ENCODE results near the gene ARID1B. TPM values are rescaled to one million over a fixed set of nuclear protein-coding genes. Genes with fewer than 3 reads are reported as not detected.

ARID1B gene
- total and polyA plus RNA-seq, 7 donors: 8.1 to 61.1 (median 53.1) TPM

DNA sequence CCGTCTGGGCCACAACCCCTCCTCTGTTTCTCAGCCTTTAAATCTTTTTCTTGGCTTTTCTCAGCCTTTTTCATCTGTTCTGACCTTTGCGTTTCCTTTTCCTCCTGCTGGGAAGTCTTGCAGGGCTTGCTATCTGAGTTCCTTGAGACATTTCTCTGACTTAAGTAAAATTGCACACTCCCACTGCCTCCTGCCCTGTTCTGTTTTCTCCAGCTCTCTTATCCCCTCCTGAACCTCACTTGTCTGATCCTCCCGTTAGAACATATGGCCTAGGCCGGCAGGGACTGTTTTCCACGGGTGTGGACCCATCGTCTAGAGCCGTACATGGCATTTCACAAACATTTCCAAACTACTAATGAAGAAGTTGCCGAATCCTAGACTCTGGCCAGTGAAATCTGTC lies 63.0 kb downstream of the ARID1B start:
- 49 to 52% (median 52%) methylated on average over 8 of the region's 8 CpGs for WGBS, 3 donors
- Histone ChIP-seq H3K9me3 (no peaks in the 10 kb centered on the region), H3K4me1 (peaks cover 70% of the 10 kb centered on the region), H3K27me3 (ENCODE audit: insufficient read depth in 3 of 3, low read length in 2 of 3) (no peaks in the 10 kb centered on the region), H3K27ac (peak overlapping the region; percentile 47), H3K36me3 (ENCODE audit: insufficient read depth in 1 of 2, low read depth in 1 of 2) (no peaks in the 10 kb centered on the region), H3K4me3 (no peak overlapping the region)
- ATAC-seq (peak in 1 of 4 donors; percentile 27), DNase-seq (no peak)
- intact Hi-C loops (cut with DNase I): no loop called here
- TF ChIP-seq, protein P1, sequence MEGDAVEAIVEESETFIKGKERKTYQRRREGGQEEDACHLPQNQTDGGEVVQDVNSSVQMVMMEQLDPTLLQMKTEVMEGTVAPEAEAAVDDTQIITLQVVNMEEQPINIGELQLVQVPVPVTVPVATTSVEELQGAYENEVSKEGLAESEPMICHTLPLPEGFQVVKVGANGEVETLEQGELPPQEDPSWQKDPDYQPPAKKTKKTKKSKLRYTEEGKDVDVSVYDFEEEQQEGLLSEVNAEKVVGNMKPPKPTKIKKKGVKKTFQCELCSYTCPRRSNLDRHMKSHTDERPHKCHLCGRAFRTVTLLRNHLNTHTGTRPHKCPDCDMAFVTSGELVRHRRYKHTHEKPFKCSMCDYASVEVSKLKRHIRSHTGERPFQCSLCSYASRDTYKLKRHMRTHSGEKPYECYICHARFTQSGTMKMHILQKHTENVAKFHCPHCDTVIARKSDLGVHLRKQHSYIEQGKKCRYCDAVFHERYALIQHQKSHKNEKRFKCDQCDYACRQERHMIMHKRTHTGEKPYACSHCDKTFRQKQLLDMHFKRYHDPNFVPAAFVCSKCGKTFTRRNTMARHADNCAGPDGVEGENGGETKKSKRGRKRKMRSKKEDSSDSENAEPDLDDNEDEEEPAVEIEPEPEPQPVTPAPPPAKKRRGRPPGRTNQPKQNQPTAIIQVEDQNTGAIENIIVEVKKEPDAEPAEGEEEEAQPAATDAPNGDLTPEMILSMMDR (IDR thresholded peaks at IDR 0.05): no peak

DNA sequence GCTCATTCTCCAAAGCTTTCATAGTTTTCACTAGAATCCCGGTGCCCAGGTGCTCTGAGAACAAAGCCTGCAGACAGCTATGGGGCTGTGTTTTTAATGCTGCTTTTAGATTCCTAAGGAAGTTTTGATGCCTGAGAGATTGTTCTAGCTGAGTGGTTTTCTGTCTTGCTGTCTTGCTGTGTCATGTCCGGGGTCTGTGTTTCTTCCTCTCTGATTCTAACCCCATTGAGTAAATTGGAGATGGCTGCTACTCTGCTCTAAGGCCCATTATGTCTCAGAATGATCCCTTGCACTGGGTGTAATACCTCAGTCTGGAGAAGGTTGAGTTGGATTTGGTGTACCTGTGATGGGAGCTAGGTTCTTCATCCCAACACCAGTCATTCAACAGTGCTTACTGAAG lies 63.4 kb downstream of the ARID1B start:
- peaks cover 75% of the 10 kb centered on the region for H3K4me1 ChIP-seq
- 86 to 92% (median 89%) methylated on average over 2 of the region's 2 CpGs for WGBS, 3 donors
- TF ChIP-seq, protein P1 (IDR thresholded peaks at IDR 0.05): no peak
- no peaks in the 10 kb centered on the region for H3K36me3 ChIP-seq (ENCODE audit: insufficient read depth in 1 of 2, low read depth in 1 of 2)
- no peak for ATAC-seq
- H3K9me3 ChIP-seq: no peaks in the 10 kb centered on the region
- H3K27ac ChIP-seq: peak overlapping the region; percentile 47
- no peak for DNase-seq
- intact Hi-C loops (cut with DNase I): no loop called here
- no peak overlapping the region for H3K4me3 ChIP-seq
- no peaks in the 10 kb centered on the region for H3K27me3 ChIP-seq (ENCODE audit: insufficient read depth in 3 of 3, low read length in 2 of 3)

DNA sequence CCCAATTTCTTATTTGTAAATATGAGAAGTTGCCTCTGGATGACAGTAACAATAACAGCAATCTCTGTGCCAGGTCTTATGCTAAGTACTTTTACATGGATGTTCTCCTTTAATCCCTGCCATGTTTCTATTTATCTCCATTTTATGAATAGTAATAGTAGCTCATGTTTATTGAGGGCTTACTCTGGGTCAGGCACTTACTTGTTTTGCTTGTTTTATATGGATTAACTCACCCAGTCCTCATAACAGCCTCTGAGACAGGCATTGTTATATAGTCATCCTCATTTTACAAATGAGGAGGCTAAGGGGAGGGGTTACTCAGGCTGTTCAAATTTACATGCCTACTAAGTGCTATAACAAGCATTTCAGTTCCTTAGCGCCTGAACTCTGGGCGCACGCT lies 64.3 kb downstream of the ARID1B start:
- Histone ChIP-seq H3K4me3 (no peak overlapping the region), H3K4me1 (peaks cover 82% of the 10 kb centered on the region), H3K9me3 (no peaks in the 10 kb centered on the region), H3K27me3 (ENCODE audit: insufficient read depth in 3 of 3, low read length in 2 of 3) (no peaks in the 10 kb centered on the region), H3K36me3 (ENCODE audit: insufficient read depth in 1 of 2, low read depth in 1 of 2) (no peaks in the 10 kb centered on the region), H3K27ac (peak overlapping the region; percentile 18)
- no peak for ATAC-seq
- DNase-seq: no peak
- intact Hi-C loops (cut with DNase I): no loop called here
- 95 to 97% (median 95%) methylated on average over 3 of the region's 3 CpGs for WGBS, 3 donors
- TF ChIP-seq, protein P1 (IDR thresholded peaks at IDR 0.05): no peak

DNA sequence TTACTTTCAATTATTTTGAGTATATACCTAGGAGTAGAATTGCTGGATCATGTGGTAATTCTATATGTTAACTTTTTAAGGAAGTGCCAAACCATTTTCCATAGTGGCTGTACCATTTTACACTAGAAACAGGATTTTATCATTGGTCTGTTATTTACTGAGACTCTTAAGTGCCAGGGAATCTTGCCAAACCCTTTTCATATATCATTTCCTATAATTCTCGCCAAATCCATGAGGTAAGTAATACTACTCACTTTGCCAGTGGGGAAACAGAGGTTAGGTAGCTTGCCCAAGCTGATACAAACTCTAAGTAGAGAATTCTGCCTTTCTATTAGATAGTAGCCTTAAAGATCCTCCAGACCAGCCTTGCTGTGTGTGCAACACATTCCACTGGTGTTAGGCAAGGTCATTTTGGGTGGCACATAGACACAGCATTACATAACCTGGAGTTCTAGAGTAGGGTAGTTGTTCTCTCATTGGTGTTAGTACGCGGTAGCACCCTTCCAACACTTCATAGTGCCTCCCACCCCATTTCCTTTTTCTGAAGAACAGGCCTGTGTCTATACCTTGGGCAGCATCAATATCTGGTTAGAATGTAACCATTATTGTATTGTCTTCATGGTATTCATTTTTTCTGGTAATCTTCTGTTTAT lies 65.5 kb downstream of the ARID1B start:
- peaks cover 88% of the 10 kb centered on the region for H3K4me1 ChIP-seq
- no peaks in the 10 kb centered on the region for H3K36me3 ChIP-seq (ENCODE audit: insufficient read depth in 1 of 2, low read depth in 1 of 2)
- no peak overlapping the region for H3K27ac ChIP-seq
- no peaks in the 10 kb centered on the region for H3K9me3 ChIP-seq
- H3K27me3 ChIP-seq (ENCODE audit: insufficient read depth in 3 of 3, low read length in 2 of 3): no peaks in the 10 kb centered on the region
- H3K4me3 ChIP-seq: no peak overlapping the region
- 46 to 61% (median 50%) methylated on average over 3 of the region's 3 CpGs for WGBS, 3 donors
- TF ChIP-seq, protein P1 (IDR thresholded peaks at IDR 0.05): no peak
- DNase-seq (no peak), ATAC-seq (peak in 3 of 4 donors; percentile 50 to 68 (median 57))
- intact Hi-C loops (cut with DNase I): no loop called here

DNA sequence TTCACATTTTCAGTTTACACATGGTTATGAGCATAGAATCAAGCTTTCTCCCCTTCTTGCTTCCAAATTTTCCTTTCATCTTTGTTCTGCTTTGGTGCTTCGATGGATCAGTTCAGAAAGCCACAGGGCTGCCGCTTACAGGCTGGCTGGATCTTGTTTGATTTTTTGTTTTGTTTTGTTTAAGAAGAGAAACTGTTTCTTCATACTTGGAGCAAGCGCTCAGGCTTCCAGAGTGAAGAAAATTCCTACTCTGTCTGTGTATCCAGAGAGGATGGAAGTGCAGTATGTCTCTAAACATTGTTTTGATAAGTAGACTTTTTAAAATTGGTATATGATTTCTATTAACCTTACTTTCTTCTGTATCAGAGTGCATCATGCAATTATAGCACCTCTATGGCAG lies 66.9 kb downstream of the ARID1B start:
- H3K4me1 ChIP-seq: peaks cover 98% of the 10 kb centered on the region
- H3K27ac ChIP-seq: no peak overlapping the region
- ATAC-seq: no peak
- WGBS, 3 donors: 76 to 83% (median 78%) methylated on average over 3 of the region's 3 CpGs
- H3K4me3 ChIP-seq: no peak overlapping the region
- intact Hi-C loops (cut with DNase I): no loop called here
- H3K9me3 ChIP-seq: no peaks in the 10 kb centered on the region
- no peaks in the 10 kb centered on the region for H3K36me3 ChIP-seq (ENCODE audit: insufficient read depth in 1 of 2, low read depth in 1 of 2)
- TF ChIP-seq, protein P1 (IDR thresholded peaks at IDR 0.05): no peak
- no peak for DNase-seq
- H3K27me3 ChIP-seq (ENCODE audit: insufficient read depth in 3 of 3, low read length in 2 of 3): no peaks in the 10 kb centered on the region
